HepG2 (cell line): Measurements from ENCODE around the gene TBC1D10B. TPM values are rescaled to one million over a fixed set of nuclear protein-coding genes. Genes with fewer than 3 reads are reported as not detected.

Experiments
- HNF1B ChIP-seq: sonication (generic); formaldehyde crosslinking; IDR thresholded peaks from 2 replicates; pipeline ENCODE4 v1.5.1; 2020; ENCODE audit warnings: mild to moderate bottlenecking, moderate library complexity, missing genetic modification reagents
- MED1 ChIP-seq: sonication (generic); formaldehyde crosslinking; IDR thresholded peaks from 2 replicates; pipeline ENCODE4 v1.4.0; 2020; ENCODE audit warnings: missing genetic modification reagents
- MED8 ChIP-seq: sonication (generic); formaldehyde crosslinking; IDR thresholded peaks from 2 replicates; pipeline ENCODE4 v1.8.1; 2023; ENCODE audit warnings: mild to moderate bottlenecking, missing genetic modification reagents; ENCODE audit not compliant: insufficient replicate concordance
- MXD1 ChIP-seq: sonication (generic); formaldehyde crosslinking; IDR thresholded peaks from 2 replicates; pipeline ENCODE4 v1.4.0; 2020; ENCODE audit warnings: mild to moderate bottlenecking, missing genetic modification reagents
- NR2C2 ChIP-seq: sonication (generic); formaldehyde crosslinking; IDR thresholded peaks from 2 replicates; pipeline ENCODE4 v1.4.0; 2020; ENCODE audit warnings: missing genetic modification reagents, mild to moderate bottlenecking, moderate library complexity, borderline replicate concordance
- POLR2AphosphoS5 ChIP-seq: IDR thresholded peaks from 2 replicates; pipeline ENCODE4 v1.6.1; 2012; ENCODE audit warnings: low read depth, low read length
- SP140L ChIP-seq: sonication (generic); formaldehyde crosslinking; IDR thresholded peaks from 2 replicates; pipeline ENCODE4 v1.4.0; 2020; ENCODE audit warnings: missing genetic modification reagents, borderline replicate concordance
- TBP ChIP-seq: sonication (generic); formaldehyde crosslinking; IDR thresholded peaks from 2 replicates; pipeline ENCODE4 v1.5.0; 2020; ENCODE audit warnings: missing genetic modification reagents
- ZBTB3 ChIP-seq: sonication (generic); formaldehyde crosslinking; IDR thresholded peaks from 2 replicates; pipeline ENCODE4 v1.4.0; 2020; ENCODE audit warnings: low read depth, mild to moderate bottlenecking, moderate library complexity, missing genetic modification reagents, borderline replicate concordance
- ZBTB43 ChIP-seq: sonication (generic); formaldehyde crosslinking; conservative IDR thresholded peaks from 2 replicates; pipeline ENCODE4 v1.4.0; 2020; ENCODE audit warnings: missing genetic modification reagents
- ZFAT ChIP-seq: sonication (generic); formaldehyde crosslinking; conservative IDR thresholded peaks from 2 replicates; pipeline ENCODE4 v1.8.1; 2023; ENCODE audit warnings: missing genetic modification reagents, inconsistent platforms
- ZFP37 ChIP-seq: sonication (generic); formaldehyde crosslinking; IDR thresholded peaks from 2 replicates; pipeline ENCODE4 v1.4.0; 2020; ENCODE audit warnings: missing genetic modification reagents, borderline replicate concordance
- ZNF142 ChIP-seq: sonication (generic); formaldehyde crosslinking; IDR thresholded peaks from 2 replicates; pipeline ENCODE4 v1.4.0; 2020; ENCODE audit warnings: missing genetic modification reagents
- ZNF143 ChIP-seq: sonication (generic); formaldehyde crosslinking; IDR thresholded peaks from 2 replicates; pipeline ENCODE4 v1.4.0; 2020; ENCODE audit warnings: missing genetic modification reagents
- ZNF234 ChIP-seq: sonication (generic); formaldehyde crosslinking; conservative IDR thresholded peaks from 2 replicates; pipeline ENCODE4 v1.5.1; 2020; ENCODE audit warnings: mild to moderate bottlenecking, missing genetic modification reagents
- ZNF362 ChIP-seq: sonication (generic); formaldehyde crosslinking; IDR thresholded peaks from 2 replicates; pipeline ENCODE4 v1.4.0; 2020; ENCODE audit warnings: missing genetic modification reagents, mild to moderate bottlenecking, borderline replicate concordance
- ZNF83 ChIP-seq: sonication (generic); formaldehyde crosslinking; IDR thresholded peaks from 2 replicates; pipeline ENCODE4 v1.4.0; 2020; ENCODE audit warnings: missing genetic modification reagents, mild to moderate bottlenecking, borderline replicate concordance
- ZSCAN29 ChIP-seq: sonication (generic); formaldehyde crosslinking; conservative IDR thresholded peaks from 2 replicates; pipeline ENCODE4 v1.4.0; 2020; ENCODE audit warnings: mild to moderate bottlenecking, missing genetic modification reagents
- polyA plus RNA-seq, 8 experiments: library from polyadenylated mRNA; depleted of rRNA in 3 of 8; stranded (reverse) in 7 of 8; unstranded in 1 of 8; fragments of >200 nt; fragmentation: Illumina TruSeq in 4 of 8; extraction: Trizol in 4 of 8; gene quantifications; 2 replicates each; pipeline versions ENCODE4 v1.2.1 to v1.2.3, GENCODE V29; 2011 to 2016; ENCODE audit warnings: low read depth in 4 of 8, missing spikeins in 1 of 8, mixed read lengths in 1 of 8; ENCODE audit not compliant: insufficient read depth in 1 of 8
- total RNA-seq, 5 experiments: library from RNA; depleted of rRNA; stranded (reverse); fragments of >200 nt; fragmentation: Illumina TruSeq; extraction: Trizol; gene quantifications; 2 replicates each; pipeline ENCODE4 v1.2.3, GENCODE V29; 2016; ENCODE audit warnings: low read depth in 1 of 5

The TBC1D10B gene
- total and polyA plus RNA-seq, 2 of the 13 experiments (the other 11 are each of a cell fraction or from before 2014, with no cell fraction given), result 15.7 to 24.8 TPM

GRCh38 chr16:30381291-30382041, 11.2 kb upstream of the TBC1D10B start (continued):
- no peak for TF ChIP-seq ZNF142
- 0 out of 2 replicates have a peak, but pooled peaks have one; percentile 37 for TF ChIP-seq ZSCAN29
- peak; percentile 99 for TF ChIP-seq NR2C2 (CRISPR knock-in tag)
- TF ChIP-seq ZNF143, result no peak
- TF ChIP-seq POLR2AphosphoS5, result no peak
- TF ChIP-seq HNF1B (CRISPR knock-in tag), result peak; percentile 38; the same call in 1 of the 2 replicates
- no peak for TF ChIP-seq ZNF362
- 0 out of 2 replicates have a peak, but pooled peaks have one; percentile 39 for TF ChIP-seq MED1 (CRISPR knock-in tag)
- TF ChIP-seq ZFP37, result no peak
- no peak for TF ChIP-seq ZNF234 (CRISPR knock-in tag)
- TF ChIP-seq TBP (CRISPR knock-in tag), result no peak
- TF ChIP-seq ZFAT (CRISPR knock-in tag), result no peak
- TF ChIP-seq ZNF83 (CRISPR knock-in tag), result 0 out of 2 replicates have a peak, but pooled peaks have one; percentile 64
- TF ChIP-seq SP140L (CRISPR knock-in tag), result no peak
- TF ChIP-seq ZBTB3 (CRISPR knock-in tag), result no peak
- 0 out of 2 replicates have a peak, but pooled peaks have one; percentile 45 for TF ChIP-seq MXD1 (CRISPR knock-in tag)
- TF ChIP-seq ZBTB43, result no peak
- no peak for TF ChIP-seq MED8 (CRISPR knock-in tag)
